ENCODE data around the gene DIP2B. TPM values are rescaled to one million over a fixed set of nuclear protein-coding genes. Genes with fewer than 3 reads are reported as not detected.
A peak's percentile ranks its signal among the peaks of the same experiment; 100 is the strongest.

The DIP2B gene
- total RNA-seq, 1 donor from 2014 or later: 23.1 TPM

DNA sequence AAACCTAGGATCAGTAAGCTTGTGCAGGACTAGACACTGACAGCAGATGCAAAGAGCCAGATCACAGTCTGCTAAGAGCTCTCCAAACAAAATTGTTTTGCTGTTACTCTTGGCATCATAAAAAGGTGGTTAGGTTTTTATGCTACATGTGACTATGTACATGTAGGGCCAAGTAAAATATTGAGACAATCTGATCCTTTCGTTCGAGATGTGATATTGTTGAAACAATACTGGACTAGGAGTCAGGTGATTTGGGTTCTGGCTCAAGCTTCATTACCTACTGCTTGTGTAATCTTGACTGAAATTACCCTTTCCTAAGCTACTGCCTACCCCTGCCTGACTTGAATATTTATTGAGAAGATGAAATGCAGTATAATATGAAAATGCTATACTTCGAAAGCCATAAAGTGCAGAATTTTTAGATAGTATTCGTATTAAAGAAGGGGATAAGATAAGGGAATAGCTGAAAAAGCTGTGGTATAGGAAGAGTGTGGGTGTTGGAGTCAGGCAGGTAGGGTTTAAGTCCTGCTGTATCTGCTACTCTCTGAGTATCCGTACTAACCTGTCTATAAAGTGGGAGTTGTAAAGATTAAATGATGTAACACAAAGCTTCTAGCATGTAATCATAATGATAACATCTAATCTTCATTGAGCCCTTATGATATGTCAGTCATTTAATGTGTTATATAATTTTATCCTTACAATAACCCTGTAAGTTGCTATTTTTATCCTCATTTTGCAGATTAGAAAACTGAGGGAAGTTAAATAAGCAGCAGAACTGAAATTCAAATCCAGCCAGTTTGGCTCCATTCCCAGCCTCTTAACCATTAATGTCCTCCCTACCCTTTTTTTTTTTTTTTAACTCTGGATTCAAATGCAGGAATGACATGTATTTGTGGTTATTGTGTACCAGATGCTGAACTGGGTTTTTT lies 220.5 kb downstream of the DIP2B start:
- DNase-seq (ENCODE audit: low spot score): no peak

DNA sequence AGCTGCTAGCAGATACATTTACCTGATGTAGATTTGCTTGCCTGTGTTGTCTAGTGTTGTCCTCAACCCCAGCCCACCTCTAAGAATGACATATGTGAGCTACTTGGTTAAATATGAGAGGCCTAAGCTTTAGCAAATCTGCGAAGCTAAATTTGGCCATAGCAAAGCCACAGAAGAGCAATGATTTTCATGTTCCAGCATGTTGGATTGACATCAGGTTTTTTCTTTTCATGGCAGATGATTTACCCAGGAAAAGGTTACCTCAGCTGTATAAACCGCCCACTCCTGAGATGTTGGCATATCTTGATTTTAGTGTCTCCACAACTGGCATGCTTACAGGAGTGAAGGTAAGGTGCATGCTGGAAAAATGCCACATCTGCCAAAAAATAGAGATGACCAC lies 222.7 kb downstream of the DIP2B start:
- DNase-seq (ENCODE audit: low spot score): no peak

DNA sequence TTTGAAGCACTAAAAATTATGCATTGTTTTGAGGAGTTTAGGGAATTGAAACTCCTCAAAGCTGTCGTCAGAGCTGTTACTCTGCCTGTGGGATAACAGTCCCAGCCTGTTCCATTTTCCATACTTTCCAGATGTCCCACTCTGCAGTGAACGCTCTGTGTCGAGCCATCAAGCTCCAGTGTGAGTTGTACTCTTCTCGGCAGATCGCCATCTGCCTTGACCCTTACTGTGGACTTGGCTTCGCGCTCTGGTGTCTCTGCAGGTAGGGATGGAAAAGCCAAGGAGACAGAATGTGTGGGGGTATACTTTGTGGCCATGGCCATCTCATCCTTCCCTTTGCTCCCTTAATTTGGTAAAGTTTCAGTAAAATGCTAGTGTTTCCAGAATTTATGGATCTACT lies 223.6 kb downstream of the DIP2B start:
- DNase-seq (ENCODE audit: low spot score): no peak

DNA sequence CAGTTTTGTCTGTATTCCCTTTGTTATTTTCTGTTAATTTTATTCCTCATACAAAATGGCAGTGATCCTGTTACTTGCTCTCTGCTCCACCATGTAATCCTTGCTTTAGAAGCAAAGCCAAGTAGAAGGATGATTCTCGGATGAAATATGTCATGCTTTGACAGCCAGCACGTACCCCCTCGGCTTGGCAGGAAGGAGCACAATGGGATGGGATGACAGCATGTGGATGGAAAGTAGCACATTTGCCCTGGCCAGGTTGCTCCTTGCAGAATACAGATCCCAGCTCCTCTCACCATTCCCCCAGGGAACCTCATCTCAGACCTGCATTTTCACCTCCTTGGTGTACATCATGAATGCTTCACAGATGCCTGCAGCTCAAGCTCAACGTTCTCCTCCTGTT lies 224.1 kb downstream of the DIP2B start:
- no peak for DNase-seq (ENCODE audit: low spot score)

DNA sequence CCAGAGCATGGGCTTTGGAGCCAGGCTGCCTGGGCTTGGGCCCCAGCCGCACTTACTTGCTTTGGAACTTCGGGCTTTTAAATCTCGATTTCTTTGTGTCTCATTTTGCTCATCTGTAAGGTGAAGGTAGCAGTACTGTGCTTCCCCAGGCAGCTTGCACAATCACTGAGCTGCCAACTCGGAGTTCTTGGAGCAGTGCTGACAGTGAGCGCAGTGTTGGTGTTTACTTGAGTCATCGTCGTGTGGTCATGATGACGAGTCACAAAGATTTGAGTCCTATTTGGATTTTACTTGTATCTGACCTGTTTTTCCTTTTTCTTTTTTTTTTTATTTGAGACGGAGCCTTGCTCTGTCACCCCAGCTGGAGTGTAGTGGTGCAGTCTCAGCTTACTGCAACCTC lies 227.8 kb downstream of the DIP2B start:
- DNase-seq (ENCODE audit: low spot score): no peak

DNA sequence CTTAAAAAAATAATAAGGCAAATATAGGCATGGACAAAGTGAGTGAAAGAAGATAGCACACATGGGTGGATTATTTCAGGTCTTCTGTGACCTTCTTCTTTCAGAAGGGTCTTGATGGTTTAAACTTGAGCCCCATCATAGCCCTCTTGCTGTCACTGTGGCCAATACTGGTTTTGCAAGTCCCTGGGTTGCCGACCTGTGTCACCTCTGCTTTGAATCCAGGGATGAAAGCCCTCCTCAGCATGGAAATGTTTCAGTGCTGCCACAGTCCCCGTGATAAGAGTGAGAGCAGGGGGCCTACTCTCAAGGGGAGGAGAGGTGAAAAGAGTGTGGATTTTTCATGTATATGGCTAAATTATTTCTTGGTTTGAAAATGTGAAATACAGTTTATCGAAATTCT lies 228.9 kb downstream of the DIP2B start:
- DNase-seq (ENCODE audit: low spot score): no peak

DNA sequence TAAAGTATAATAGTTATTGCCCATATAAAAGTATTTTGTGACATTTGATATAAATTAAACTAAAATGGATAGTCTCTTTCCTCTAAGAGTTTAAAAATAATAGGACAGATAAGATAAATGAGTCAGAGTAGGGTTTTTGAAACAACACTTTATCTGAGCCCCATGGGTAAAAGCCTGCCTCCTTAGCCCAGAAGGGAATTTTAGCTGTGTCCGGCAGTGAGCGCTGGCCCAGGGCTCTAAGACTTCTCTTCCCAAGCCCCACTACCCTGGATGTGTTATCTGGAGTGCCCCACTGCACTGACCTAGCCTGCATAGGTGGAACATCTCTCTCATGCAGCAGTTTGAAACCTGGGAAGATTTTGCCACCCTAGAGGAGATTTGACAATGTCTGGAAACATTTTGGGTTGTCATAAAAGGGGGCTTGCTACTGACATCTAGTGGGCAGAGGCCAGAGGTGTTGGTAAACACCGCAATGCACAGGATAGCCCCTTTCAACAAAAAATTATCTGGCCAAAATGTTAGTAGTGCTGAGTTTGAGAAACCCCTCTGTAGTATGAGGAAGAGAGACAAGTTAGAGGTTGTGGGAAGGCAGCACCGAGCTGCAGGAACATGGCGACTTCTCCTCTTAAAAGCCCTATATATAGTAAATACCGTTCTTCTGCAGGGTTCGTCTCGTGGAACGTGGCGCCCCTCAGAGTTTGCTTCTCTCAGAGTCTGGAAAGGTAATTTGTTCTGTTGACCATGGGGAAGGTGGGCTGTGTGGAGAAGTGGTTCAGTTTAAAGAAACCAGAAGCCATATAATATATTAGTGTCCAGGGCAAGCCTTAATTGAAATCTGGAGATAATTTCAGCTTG lies 229.9 kb downstream of the DIP2B start:
- DNase-seq (ENCODE audit: low spot score): no peak

DNA sequence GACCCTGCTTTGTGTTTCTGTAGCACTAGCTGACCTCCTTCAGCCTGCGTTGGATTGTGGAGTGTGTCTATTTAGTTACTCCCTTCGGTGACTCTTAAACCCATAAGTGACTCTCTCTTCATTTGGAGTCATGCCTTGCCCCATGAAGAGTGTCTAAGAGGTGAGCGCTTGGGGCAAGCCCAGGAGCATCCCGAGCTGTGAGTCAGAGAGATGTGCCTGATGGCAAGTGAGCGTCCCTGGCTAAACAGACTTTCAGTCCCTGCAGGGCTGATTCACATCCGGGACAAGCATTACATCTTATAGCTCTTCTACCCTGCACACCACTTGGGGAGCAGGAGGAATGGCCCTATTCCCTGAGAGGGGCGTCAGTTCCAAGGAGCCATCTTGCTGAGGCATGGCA lies 234.8 kb downstream of the DIP2B start:
- DNase-seq (ENCODE audit: low spot score): no peak

DNA sequence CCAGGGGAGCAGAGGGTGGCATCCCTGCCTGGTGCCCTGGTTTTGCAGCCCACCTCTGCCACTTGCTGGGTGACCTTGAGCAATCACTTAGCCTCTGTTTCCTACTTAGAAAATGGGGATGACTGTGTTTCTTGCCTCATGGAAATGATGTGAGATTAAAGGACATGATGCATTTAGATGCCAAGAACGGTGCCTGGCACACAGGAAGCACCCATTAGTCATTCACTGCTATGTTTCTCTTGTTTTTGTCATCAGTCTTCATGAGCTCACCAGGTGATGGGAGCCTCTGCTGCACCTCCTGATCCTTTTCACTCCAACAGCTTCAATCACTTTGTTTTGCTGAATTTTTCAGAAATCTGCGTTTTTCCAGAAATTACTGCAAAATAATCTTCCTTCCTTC lies 235.5 kb downstream of the DIP2B start:
- DNase-seq (ENCODE audit: low spot score): no peak

DNA sequence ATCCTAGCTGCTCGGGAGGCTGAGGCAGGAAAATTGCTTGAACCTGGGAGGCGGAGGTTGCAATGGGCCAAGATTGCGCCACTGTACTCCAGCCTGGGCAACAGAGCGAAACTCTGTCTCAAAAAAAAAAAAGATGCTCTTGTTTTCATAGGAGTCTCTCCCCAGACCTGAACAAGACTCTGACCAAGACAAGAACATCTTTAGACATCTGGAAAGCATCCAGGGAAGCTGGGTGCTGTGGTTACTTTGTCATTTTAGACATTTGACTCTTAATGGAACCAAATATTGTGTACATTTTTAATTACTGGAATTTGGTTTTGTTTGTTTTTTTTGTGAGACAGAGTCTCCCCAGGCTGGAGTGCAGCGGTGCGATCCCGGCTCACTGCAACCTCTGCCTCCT lies 238.0 kb downstream of the DIP2B start:
- DNase-seq (ENCODE audit: low spot score): no peak

DNA sequence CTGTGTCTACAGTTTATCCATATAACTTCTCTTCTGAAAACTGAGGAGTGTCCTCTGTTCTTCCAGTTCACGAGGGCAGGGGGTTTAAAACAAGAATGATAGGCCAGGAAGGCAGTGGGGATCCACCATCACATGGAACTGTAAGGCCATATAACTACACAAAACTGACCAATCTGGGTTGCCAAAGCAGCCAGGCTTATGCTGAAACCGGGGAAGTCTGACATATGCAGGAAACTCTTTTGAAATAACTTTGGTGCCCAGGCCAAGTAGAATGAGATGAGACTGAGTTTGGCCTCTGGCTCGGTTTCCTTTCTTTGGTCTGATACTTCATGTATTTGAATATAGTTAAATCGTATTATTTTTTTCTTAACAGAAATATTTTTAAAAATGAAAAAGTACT lies 241.1 kb downstream of the DIP2B start:
- no peak for DNase-seq (ENCODE audit: low spot score)

DNA sequence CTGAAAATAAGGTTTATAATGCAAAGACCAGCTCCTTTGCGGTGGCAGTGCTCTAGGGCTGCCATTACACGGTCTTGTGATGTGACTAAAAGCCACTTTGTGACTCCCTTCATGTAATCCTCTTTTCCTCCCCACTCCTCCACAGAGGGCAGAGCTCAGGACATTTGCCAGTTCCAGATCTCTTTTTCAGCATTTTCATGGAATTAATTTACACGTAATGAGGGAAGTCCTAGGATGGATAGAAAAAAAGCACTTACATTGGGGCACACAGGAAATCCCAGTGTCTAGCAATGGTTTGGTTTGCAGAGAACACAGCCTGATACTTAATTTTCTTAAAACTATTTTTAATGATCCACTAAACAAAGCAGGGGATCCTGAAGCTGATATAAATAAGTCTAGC lies 241.6 kb downstream of the DIP2B start:
- DNase-seq (ENCODE audit: low spot score): no peak

DNA sequence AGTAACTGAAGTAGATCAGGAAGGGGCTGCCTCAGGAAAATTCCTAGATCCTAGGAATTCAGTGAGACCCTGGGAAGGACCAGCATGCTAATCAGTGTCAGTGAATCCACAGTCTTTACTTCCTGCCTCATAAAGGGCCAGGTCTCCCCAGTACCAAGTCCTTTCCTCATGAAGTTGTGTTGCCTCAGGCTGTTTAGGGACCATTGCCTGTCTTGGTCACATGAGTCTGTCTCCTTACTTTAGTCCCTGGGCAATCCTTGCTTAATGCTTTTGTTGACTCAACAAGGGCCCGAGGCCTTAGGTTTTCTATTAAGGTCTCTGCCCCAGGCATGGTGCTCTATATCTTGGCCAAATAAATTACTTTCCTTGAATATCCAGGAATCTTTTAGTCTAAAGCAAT lies 243.0 kb downstream of the DIP2B start:
- no peak for DNase-seq (ENCODE audit: low spot score)

DNA sequence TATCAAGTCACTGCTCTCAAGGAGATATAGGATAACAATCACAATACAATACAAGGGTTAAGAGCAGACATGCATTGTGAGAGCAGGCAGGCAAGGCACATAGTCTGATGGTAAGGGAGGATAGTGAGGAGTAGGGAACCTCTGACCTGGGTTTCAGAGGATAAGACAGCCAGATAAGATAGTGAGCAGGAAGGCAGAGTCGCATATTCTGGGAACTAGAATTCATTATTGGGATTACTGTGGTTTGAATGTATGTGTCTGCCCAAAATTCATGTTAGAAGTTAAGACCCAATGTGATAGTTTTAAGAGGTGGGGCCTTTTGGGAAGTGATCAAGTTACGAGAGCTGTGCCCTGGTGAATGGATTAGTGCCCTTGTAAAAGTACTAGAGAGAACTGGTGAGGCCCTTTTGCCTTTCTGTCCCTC lies 244.7 kb downstream of the DIP2B start:
- no peak for DNase-seq (ENCODE audit: low spot score)

DNA sequence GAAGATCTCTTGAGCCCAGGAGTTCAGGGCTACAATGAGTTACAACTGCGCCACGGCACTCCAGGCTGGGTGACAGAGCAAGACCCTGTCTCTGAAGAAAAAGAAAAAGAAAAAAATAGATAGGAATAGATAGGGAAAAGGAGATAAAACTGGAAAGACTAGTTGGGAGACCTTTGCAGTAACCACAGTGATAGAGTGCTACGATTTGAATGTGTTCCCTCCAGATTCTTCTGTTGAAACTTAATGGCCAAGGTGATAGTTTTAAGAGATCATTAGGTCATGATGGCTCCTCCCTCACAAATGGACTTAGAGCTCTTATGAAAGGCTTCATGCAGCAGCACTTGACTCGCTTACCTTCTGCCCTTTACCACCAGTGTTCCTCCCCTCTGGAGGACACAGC lies 245.6 kb downstream of the DIP2B start:
- no peak for DNase-seq (ENCODE audit: low spot score)

DNA sequence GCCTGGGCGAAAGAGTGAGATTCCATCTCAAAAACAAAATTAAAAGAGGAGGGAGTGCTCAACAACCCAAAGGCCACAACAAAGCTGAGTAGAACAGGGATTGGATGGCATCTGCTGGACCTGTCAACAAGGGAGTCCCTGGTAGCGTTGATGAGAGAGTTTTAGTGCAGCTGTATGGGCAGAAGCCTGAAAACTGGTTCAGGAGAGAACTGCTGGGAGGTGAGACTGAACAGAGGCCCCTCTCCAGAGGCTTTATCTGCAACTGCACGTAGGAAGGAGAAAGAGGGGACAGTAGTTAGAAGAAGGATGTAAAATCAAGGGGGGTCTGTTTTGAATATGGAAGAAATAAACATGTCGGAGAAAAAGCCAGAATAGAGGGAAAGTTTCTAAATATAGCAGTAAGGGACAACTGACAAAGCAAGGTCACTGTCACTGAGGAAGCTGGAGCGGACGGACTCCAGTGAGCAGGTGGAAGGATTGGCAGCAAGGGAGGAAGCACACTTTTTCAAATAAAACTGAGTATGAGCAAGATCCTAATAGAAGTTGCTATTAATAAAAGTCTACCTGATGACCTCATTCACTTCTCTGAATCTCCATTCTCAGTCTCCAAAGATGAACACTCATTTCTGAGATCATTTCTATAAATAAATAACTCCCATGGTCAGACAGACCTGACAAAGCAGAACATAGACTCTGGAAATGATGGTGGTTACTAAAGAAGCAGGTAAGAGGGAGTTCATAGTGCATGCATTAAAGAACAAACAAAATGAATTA lies 247.3 kb downstream of the DIP2B start:
- no peak for DNase-seq (ENCODE audit: low spot score)

DNA sequence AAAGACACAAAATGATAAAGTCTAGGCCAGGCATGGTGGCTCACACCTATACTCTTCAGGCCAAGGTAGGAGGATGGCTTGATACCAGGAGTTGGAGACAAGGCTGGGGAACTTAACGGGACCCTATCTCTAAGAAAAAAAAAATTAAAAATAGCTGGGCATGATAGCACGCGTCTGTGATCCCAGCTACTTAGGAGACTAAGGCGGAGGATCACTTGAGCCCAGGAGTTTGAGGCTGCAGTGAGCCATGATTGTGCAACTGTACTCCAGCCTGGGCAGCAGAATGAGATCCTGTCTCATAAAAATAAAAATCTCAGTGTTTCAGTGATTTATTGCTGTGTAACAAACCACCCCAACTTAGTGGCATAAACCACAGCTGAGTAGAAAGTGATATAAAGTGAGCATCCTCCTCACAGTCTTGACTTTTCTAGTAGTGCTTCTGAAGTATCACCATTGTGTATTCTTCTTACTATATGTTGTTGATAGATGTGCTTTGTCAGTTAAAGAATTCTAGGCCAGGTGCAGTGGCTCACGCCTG lies 248.5 kb downstream of the DIP2B start:
- DNase-seq (ENCODE audit: low spot score): no peak

DNA sequence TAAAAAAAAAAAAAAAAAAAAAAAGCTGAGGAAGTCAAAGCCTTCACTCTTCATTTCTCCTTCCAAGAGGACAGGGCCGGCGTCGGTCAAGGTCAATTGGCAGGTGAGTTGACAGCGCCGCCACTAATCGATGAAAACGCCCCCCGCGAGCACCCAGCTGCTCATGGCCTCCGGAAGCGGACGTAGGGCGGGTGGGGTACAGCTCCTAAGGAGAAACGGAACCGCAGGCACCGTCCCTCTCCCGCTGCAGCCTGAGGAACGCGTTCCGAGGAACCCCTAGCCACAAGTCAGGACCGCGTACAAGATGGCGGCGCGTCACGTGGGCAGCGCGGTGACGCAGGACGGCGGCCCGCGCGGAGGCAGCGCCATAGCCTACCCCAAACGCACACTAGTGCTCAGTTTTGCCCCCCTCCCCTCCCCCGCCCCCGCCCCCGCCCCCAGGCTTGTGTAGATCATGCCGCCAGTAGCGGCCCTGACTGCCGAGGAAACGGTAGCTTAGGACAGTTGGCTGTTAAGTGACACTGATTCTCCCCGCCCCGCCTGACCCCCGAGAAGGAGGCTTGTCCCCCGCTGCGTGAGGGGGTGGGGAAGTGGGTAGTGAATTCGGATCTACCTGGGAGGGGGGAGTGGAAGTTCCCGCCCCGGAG lies 259.0 kb downstream of the DIP2B start, which contains the start of gene ATF1:
ATF1 (plus strand) TSS at position 463 of the 647 bp plus-strand sequence. CDS start 16,045 bp downstream, outside the sequence.
- DNase-seq (ENCODE audit: low spot score): peak; percentile 93

DNA sequence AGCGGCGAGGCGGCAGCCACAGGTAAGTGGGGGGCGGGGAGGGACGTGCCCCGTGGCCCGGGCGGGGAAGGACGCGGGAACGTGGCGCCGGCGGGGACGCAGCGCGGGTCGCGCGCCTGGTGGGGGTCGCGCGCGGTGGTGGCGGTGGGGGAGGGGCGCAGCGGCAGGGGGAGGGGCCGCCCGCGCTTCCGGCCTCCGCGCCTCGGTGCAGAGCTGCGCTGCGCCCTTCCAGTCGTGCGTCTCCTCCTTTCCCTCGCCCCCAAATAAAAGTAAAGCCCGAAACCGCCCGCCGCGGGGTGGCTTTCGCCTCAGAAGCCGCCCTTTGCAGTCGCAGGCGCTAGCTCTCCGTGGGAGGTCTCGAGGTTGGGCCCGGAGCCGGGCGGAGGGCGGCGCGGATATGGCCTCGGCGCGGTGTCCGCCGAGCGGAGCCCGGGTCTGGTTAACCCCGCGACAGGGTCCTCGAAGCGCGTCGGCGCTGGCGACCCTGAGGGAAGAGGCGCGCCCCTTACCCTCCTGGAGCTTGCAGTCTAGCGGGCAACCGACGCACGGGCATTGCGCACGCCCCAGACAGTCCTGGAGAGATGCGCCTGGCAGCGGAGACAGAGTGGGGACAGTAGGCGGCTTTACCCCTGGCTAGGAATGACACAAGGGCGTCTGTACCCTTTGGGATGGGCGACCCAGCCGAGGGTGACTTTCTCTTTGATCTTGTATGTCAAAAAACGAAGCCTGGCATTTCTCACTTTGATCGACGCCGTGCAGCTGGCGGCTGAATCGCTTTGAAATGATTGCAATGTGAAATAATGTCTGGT lies 259.7 kb downstream of the DIP2B start:
- peak; percentile 19 for DNase-seq (ENCODE audit: low spot score)
